Ectodermal cell (in vitro differentiated cells): ENCODE measurements around the gene IGDCC3.

Experiments
- H3K27ac ChIP-seq: 2 replicates; pipeline ENCODE4 v1.7.0; 2013; ENCODE audit warnings: mild to moderate bottlenecking, low read depth, low read length; ENCODE audit not compliant: insufficient read depth, poor library complexity, severe bottlenecking
- H3K27me3 ChIP-seq: 2 replicates; pipeline ENCODE4 v1.7.0; 2013; ENCODE audit warnings: mild to moderate bottlenecking, low read length; ENCODE audit not compliant: insufficient read depth, control insufficient read depth, poor library complexity, severe bottlenecking
- H3K36me3 ChIP-seq: one replicate; pipeline ENCODE4 v1.7.0; 2013; ENCODE audit warnings: low read length; ENCODE audit not compliant: control insufficient read depth, insufficient read depth
- H3K4me1 ChIP-seq: one replicate; pipeline ENCODE4 v1.7.0; 2013; ENCODE audit warnings: low read length; ENCODE audit not compliant: control insufficient read depth, insufficient read depth
- H3K4me3 ChIP-seq: 2 replicates; pipeline ENCODE4 v1.7.0; 2013; ENCODE audit warnings: low read depth, low read length, control low read depth; ENCODE audit not compliant: insufficient read depth
- H3K9me3 ChIP-seq: 2 replicates; pipeline ENCODE4 v1.7.0; 2013; ENCODE audit warnings: mild to moderate bottlenecking, low read length, moderate library complexity; ENCODE audit not compliant: control insufficient read depth
- WGBS, 2 experiments: methylation state at CpG; one replicate each; pipeline ENCODE4 v1.1.7; 2013; ENCODE audit warnings: missing lambda C conversion rate in 2 of 2; 5-methylcytosine and 5-hydroxymethylcytosine counted together

Gene IGDCC3

GRCh38 chr15:65414841-65415621 lies 37.2 kb upstream of the IGDCC3 start:
- Histone ChIP-seq H3K9me3 (no peaks in the 10 kb centered on the region), H3K36me3 (no peaks in the 10 kb centered on the region), H3K4me3 (no peak overlapping the region), H3K4me1 (peaks cover 76% of the 10 kb centered on the region), H3K27me3 (no peaks in the 10 kb centered on the region), H3K27ac (peak overlapping the region; percentile 79)
- 9 to 11% methylated on average over 14 of the region's 14 CpGs for WGBS, 2 experiments

GRCh38 chr15:65413760-65414144 lies 36.0 kb upstream of the IGDCC3 start:
- H3K27ac ChIP-seq: no peak overlapping the region
- H3K4me1 ChIP-seq: peaks cover 66% of the 10 kb centered on the region
- H3K4me3 ChIP-seq: no peak overlapping the region
- H3K36me3 ChIP-seq: no peaks in the 10 kb centered on the region
- no peaks in the 10 kb centered on the region for H3K27me3 ChIP-seq
- WGBS, 2 experiments: 91 to 94% methylated on average over 6 of the region's 6 CpGs
- no peaks in the 10 kb centered on the region for H3K9me3 ChIP-seq

GRCh38 chr15:65413051-65413759 lies 35.4 kb upstream of the IGDCC3 start:
- Histone ChIP-seq H3K4me3 (no peak overlapping the region), H3K27me3 (no peaks in the 10 kb centered on the region), H3K4me1 (peaks cover 61% of the 10 kb centered on the region), H3K9me3 (no peaks in the 10 kb centered on the region), H3K27ac (no peak overlapping the region), H3K36me3 (no peaks in the 10 kb centered on the region)

- peaks cover 55% of the 10 kb centered on the region for H3K4me1 ChIP-seq
- no peaks in the 10 kb centered on the region for H3K9me3 ChIP-seq
- H3K27ac ChIP-seq: no peak overlapping the region
- H3K36me3 ChIP-seq: no peaks in the 10 kb centered on the region
- no peaks in the 10 kb centered on the region for H3K27me3 ChIP-seq
- no peak overlapping the region for H3K4me3 ChIP-seq
- WGBS, 2 experiments: 86% methylated on average over 1 of the region's 1 CpG; no CpG with 5 or more reads in 1 of the 2 experiments
Observed at GRCh38 chr15:65412556-65412955, 34.8 kb upstream of the IGDCC3 start.

- H3K27me3 ChIP-seq: no peaks in the 10 kb centered on the region
- peaks cover 3% of the 10 kb centered on the region for H3K36me3 ChIP-seq
- H3K9me3 ChIP-seq: no peaks in the 10 kb centered on the region
- no peak overlapping the region for H3K4me3 ChIP-seq
- H3K27ac ChIP-seq: no peak overlapping the region
- peaks cover 48% of the 10 kb centered on the region for H3K4me1 ChIP-seq
- 91 to 94% methylated on average over 5 of the region's 5 CpGs for WGBS, 2 experiments
Observed at GRCh38 chr15:65411465-65412071, 33.8 kb upstream of the IGDCC3 start.

- peaks cover 3% of the 10 kb centered on the region for H3K36me3 ChIP-seq
- WGBS, 2 experiments: 72 to 76% methylated on average over 10 of the region's 10 CpGs
- no peaks in the 10 kb centered on the region for H3K27me3 ChIP-seq
- H3K27ac ChIP-seq: no peak overlapping the region
- H3K4me3 ChIP-seq: no peak overlapping the region
- H3K4me1 ChIP-seq: peaks cover 42% of the 10 kb centered on the region
- no peaks in the 10 kb centered on the region for H3K9me3 ChIP-seq
Observed at GRCh38 chr15:65410972-65411371, 33.2 kb upstream of the IGDCC3 start.

- peaks cover 3% of the 10 kb centered on the region for H3K36me3 ChIP-seq
- peaks cover 32% of the 10 kb centered on the region for H3K4me1 ChIP-seq
- 89 to 95% methylated on average over 11 of the region's 11 CpGs for WGBS, 2 experiments
- no peaks in the 10 kb centered on the region for H3K9me3 ChIP-seq
- no peaks in the 10 kb centered on the region for H3K27me3 ChIP-seq
- H3K4me3 ChIP-seq: no peak overlapping the region
- H3K27ac ChIP-seq: no peak overlapping the region
Observed at GRCh38 chr15:65410036-65410435, 32.2 kb upstream of the IGDCC3 start.

- Histone ChIP-seq H3K4me1 (peaks cover 29% of the 10 kb centered on the region), H3K9me3 (no peaks in the 10 kb centered on the region), H3K27ac (no peak overlapping the region), H3K36me3 (peaks cover 3% of the 10 kb centered on the region), H3K4me3 (no peak overlapping the region), H3K27me3 (no peaks in the 10 kb centered on the region)
- WGBS, 2 experiments: 91 to 94% methylated on average over 7 of the region's 7 CpGs
Observed at GRCh38 chr15:65409036-65409631, 31.3 kb upstream of the IGDCC3 start.

GRCh38 chr15:65408324-65409035 lies 30.7 kb upstream of the IGDCC3 start:
- Histone ChIP-seq H3K4me1 (peaks cover 30% of the 10 kb centered on the region), H3K27ac (no peak overlapping the region), H3K27me3 (no peaks in the 10 kb centered on the region), H3K9me3 (no peaks in the 10 kb centered on the region), H3K36me3 (peaks cover 3% of the 10 kb centered on the region), H3K4me3 (no peak overlapping the region)
- WGBS, 2 experiments: 91 to 96% methylated on average over 6 to 7 of the region's 7 CpGs
